GM11168 (cell line): ENCODE data around the gene IDH3G.

ENCODE experiments used
- in situ Hi-C: fragments of 300-500 bp; cut with MboI; formaldehyde crosslinking; loops from one replicate; pipeline ENCODE4 v1.12.0; 2022; ENCODE audit warnings: low sequenced_read_pairs; ENCODE audit not compliant: unreplicated experiment

Gene IDH3G

GRCh38 chrX:153816831-153817690 lies 22.9 kb upstream of the IDH3G start:
- in situ Hi-C loops = no loop called here

- in situ Hi-C loops = no loop called here
These were observed 20.6 kb upstream of the IDH3G start for GRCh38 chrX:153814591-153815315.

- in situ Hi-C loops = no loop called here
These were observed 19.0 kb upstream of the IDH3G start for GRCh38 chrX:153813161-153813560.

- in situ Hi-C loops = no loop called here
These were observed 18.0 kb upstream of the IDH3G start for GRCh38 chrX:153812220-153812619.

GRCh38 chrX:153807976-153808375 lies 13.8 kb upstream of the IDH3G start:
- in situ Hi-C loops = no loop called here

GRCh38 chrX:153806999-153807575 lies 12.9 kb upstream of the IDH3G start:
- in situ Hi-C loops = no loop called here

- in situ Hi-C loops = no loop called here
These were observed 11.3 kb upstream of the IDH3G start for GRCh38 chrX:153805436-153805835.

GRCh38 chrX:153804621-153805020 lies 10.4 kb upstream of the IDH3G start:
- in situ Hi-C loops = no loop called here

- in situ Hi-C loops = no loop called here
These were observed 10.0 kb upstream of the IDH3G start for GRCh38 chrX:153804100-153804595.

- in situ Hi-C loops = no loop called here
These were observed 9.3 kb upstream of the IDH3G start for GRCh38 chrX:153803211-153804099.

- in situ Hi-C loops = no loop called here
These were observed 8.4 kb upstream of the IDH3G start for GRCh38 chrX:153802513-153803045.

- in situ Hi-C loops = no loop called here
These were observed 7.5 kb upstream of the IDH3G start for GRCh38 chrX:153801669-153802068.

- in situ Hi-C loops = no loop called here
These were observed 6.6 kb upstream of the IDH3G start for GRCh38 chrX:153800746-153801145.

GRCh38 chrX:153800177-153800722 lies 6.1 kb upstream of the IDH3G start:
- in situ Hi-C loops = no loop called here

GRCh38 chrX:153799326-153799725 lies 5.2 kb upstream of the IDH3G start:
- in situ Hi-C loops = no loop called here

- in situ Hi-C loops = no loop called here
These were observed 3.3 kb upstream of the IDH3G start for GRCh38 chrX:153797415-153798015.

GRCh38 chrX:153794897-153795816 lies 982 bp upstream of the IDH3G start:
- in situ Hi-C loops = no loop called here

GRCh38 chrX:153793291-153793690 lies 884 bp downstream of the IDH3G start:
- in situ Hi-C loops = no loop called here
